Uterus (tissue), 4 donors: ENCODE measurements around the gene GRIP1. TPM values are rescaled to one million over a fixed set of nuclear protein-coding genes. Genes with fewer than 3 reads are reported as not detected.

Source experiments
- DNase-seq, 2 donors: peaks; one replicate each; pipeline ENCODE4 v3.0.0-alpha.2; 2019 to 2020
- H3K27ac ChIP-seq, 2 donors: fragments of 200-600 bp; sonication (generic); 1 replicate in 1 of 2; 2 replicates in 1 of 2; pipeline ENCODE4 v1.5.1; 2016 to 2018
- H3K27me3 ChIP-seq, 2 donors: fragments of 200-600 bp; sonication (generic); one replicate each; pipeline ENCODE4 v1.5.1; 2018 to 2019; ENCODE audit warnings: control low read depth in 1 of 2
- H3K36me3 ChIP-seq, 2 donors: fragments of 200-600 bp; sonication (generic); one replicate each; pipeline ENCODE4 v1.5.1; 2019; ENCODE audit warnings: control low read depth in 1 of 2
- H3K4me1 ChIP-seq, 2 donors: fragments of 200-600 bp; sonication (generic); one replicate each; pipeline ENCODE4 v1.5.1; 2018 to 2019; ENCODE audit warnings: control low read depth in 1 of 2
- H3K4me3 ChIP-seq, 2 donors: fragments of 200-600 bp; sonication (generic); 1 replicate in 1 of 2; 2 replicates in 1 of 2; pipeline ENCODE4 v1.5.1; 2018 to 2019; ENCODE audit warnings: mild to moderate bottlenecking in 1 of 2
- H3K9me3 ChIP-seq, 2 donors: fragments of 200-600 bp; sonication (generic); one replicate each; pipeline ENCODE4 v1.5.1; 2019; ENCODE audit warnings: control low read depth in 1 of 2
- POLR2A ChIP-seq, 2 donors: fragments of 450-650 bp; IDR thresholded peaks; one replicate each; pipeline ENCODE4 v1.6.1; 2016; ENCODE audit warnings: antibody characterized with exemption in 2 of 2, mild to moderate bottlenecking in 1 of 2, moderate library complexity in 1 of 2
- intact Hi-C: fragments of 100-400 bp; cut with DNase I; formaldehyde crosslinking; loops from one replicate; pipeline ENCODE4 v1.15.1; 2023; ENCODE audit warnings: low total_unique reads
- total RNA-seq, 4 donors: library from RNA; depleted of rRNA in 3 of 4; stranded (reverse); fragments of >200 nt in 3 of 4; gene quantifications; one replicate each; pipeline versions ENCODE4 v1.1.0 to v1.2.4, GENCODE V29; 2014 to 2023
- TF ChIP-seq, protein P1 (sequence below), 4 experiments: fragments of 200-600 bp in 2 of 4; fragments of 450-650 bp in 2 of 4; sonication (generic) in 2 of 4; IDR thresholded peaks; one replicate each; pipeline ENCODE4 v1.5.1; 2016 to 2019; ENCODE audit warnings: antibody characterized with exemption in 4 of 4, mild to moderate bottlenecking in 2 of 4, moderate library complexity in 1 of 4
- donor health status: DM: yes; HTN: yes; CAD: no.

The GRIP1 gene
- total RNA-seq, 4 donors from 2014 or later, result 6.4 to 74.8 (median 19.2) TPM; not detected in 1

DNA sequence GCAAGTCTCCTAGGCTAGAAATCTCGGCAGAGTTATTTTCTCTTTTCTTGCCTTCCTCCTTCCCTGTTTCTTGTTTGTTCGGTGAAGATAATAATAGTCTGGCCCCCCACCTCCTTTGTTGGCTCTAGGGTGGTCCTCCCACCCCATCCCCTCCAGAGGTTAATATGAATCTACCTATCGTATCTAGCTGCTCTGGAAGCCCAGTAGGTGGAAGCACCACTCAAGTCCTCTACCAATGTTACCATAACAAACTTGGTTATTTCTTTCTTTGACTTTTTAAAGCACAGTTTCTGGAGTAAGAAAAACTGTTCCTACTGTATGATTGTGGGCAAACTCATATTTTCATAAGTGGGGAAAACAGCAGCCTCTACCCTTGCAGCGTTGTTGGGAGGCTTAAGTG lies 19.7 kb upstream of the GRIP1 start:
- intact Hi-C loops, result no loop called here
- TF ChIP-seq POLR2A (IDR thresholded peaks at IDR 0.05), result no peak
- TF ChIP-seq, protein P1, sequence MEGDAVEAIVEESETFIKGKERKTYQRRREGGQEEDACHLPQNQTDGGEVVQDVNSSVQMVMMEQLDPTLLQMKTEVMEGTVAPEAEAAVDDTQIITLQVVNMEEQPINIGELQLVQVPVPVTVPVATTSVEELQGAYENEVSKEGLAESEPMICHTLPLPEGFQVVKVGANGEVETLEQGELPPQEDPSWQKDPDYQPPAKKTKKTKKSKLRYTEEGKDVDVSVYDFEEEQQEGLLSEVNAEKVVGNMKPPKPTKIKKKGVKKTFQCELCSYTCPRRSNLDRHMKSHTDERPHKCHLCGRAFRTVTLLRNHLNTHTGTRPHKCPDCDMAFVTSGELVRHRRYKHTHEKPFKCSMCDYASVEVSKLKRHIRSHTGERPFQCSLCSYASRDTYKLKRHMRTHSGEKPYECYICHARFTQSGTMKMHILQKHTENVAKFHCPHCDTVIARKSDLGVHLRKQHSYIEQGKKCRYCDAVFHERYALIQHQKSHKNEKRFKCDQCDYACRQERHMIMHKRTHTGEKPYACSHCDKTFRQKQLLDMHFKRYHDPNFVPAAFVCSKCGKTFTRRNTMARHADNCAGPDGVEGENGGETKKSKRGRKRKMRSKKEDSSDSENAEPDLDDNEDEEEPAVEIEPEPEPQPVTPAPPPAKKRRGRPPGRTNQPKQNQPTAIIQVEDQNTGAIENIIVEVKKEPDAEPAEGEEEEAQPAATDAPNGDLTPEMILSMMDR (IDR thresholded peaks at IDR 0.05), result no peak

DNA sequence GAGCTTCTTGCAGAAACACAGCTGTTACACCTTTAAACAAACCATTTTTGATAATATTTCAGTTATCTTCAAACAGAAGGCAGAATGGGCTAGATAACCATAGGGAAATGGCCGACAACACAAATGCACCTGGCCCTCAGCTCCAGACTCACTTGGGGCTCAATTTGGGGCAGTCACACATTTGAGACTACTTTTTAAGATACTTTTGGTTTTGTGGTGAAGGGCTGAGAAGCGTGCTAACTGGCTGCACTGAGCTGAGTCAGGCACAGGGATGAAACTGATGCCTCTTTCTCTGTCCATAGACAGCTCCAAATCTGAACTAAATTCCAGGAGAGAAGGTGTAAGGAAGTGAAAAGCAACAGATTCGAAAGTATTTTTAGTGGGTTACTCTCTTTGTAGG lies 18.5 kb upstream of the GRIP1 start:
- TF ChIP-seq, protein P1 (IDR thresholded peaks at IDR 0.05), result no peak
- TF ChIP-seq POLR2A (IDR thresholded peaks at IDR 0.05), result no peak
- Histone ChIP-seq H3K27me3 (no peaks in the 10 kb centered on the region), H3K36me3 (no peaks in the 10 kb centered on the region), H3K4me3 (no peak overlapping the region), H3K9me3 (no peaks in the 10 kb centered on the region), H3K27ac (no peak overlapping the region), H3K4me1 (no peaks in the 10 kb centered on the region)
- no peak for DNase-seq
- intact Hi-C loops, result no loop called here

More for the DNA sequence above, 19.7 kb upstream of the GRIP1 start:
- Histone ChIP-seq H3K36me3 (no peaks in the 10 kb centered on the region), H3K9me3 (no peaks in the 10 kb centered on the region), H3K4me1 (no peaks in the 10 kb centered on the region), H3K27ac (no peak overlapping the region), H3K27me3 (no peaks in the 10 kb centered on the region), H3K4me3 (no peak overlapping the region)
- DNase-seq, result no peak

DNA sequence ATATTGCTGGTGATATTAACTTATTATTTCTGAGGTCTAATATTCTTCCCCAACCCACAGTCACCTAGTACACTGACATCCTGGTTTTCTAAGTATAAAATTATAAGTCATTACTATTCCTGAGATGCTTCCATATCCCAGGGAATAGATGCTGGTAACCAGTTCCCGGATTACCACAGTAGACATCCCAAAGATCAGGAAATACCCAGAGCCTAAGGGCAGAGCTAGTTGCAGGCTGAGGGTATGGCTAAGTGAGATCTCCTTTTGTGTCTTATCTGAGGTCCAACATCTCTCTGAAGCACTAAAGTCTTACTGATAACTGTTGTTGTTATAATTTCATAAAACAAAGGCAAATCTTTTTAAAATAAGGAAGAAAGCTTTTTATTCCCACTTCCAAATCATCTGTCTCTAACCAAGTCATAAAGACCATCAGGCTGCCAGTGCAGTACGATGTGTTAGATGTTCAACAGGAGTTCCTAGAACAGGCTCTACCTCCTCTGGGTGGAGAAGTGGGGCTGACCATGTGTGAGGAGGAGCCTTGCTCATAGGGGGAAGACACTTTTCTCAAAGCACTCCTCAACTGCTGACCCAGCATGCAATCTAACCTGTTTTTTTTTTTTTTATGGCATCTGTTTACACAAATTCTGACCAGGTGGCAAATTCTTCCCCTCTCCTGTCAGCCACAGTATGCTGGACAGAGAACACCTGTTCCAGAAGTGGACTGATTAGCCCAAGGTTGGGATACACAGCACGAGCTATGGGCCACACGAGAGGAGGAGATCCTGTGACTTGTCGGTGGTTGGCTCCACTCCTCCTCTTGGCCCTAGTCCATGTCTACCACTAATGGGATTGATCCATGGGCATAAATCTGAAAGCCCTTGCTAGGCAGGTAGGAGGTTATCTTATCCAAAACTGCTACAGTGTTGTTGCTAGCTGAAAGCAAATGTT lies 16.1 kb upstream of the GRIP1 start:
- Histone ChIP-seq H3K27ac (no peak overlapping the region), H3K4me1 (no peaks in the 10 kb centered on the region), H3K27me3 (no peaks in the 10 kb centered on the region), H3K4me3 (no peak overlapping the region), H3K36me3 (no peaks in the 10 kb centered on the region), H3K9me3 (no peaks in the 10 kb centered on the region)
- intact Hi-C loops, result no loop called here
- no peak for DNase-seq
- TF ChIP-seq, protein P1 (IDR thresholded peaks at IDR 0.05), result no peak
- TF ChIP-seq POLR2A (IDR thresholded peaks at IDR 0.05), result no peak

DNA sequence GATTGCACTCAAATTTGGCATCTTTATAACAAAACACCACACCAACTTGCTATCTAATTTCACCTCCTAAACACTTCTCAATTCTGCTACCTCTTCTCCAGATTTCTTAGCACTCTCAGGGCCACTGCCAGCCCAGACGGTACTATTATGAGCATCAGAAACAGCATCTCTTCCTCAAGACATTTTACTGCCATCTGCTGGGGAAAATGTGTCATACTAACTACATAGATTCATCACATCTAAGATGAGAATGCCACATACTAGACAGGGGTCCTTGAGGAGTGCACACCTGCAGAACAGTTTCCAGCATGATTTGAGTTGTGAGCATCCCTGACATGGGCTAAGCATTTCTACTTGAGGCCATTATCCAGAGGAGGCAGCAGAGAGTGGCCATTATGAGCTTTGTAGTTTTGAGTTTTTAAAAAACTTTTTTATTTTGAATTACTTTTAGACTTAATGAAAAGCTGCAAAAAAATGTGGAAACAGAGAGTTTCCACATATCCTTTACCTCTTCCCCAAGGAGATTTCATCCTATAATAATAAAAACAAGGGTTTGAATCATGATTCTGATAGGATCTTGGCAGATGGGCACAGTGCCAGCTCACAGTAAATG lies 15.1 kb upstream of the GRIP1 start:
- H3K9me3 ChIP-seq, result no peaks in the 10 kb centered on the region
- no peaks in the 10 kb centered on the region for H3K36me3 ChIP-seq
- DNase-seq, result peak in 1 of 2 donors; percentile 15
- H3K27me3 ChIP-seq, result no peaks in the 10 kb centered on the region
- intact Hi-C loops, result no loop called here
- no peak overlapping the region for H3K27ac ChIP-seq
- TF ChIP-seq, protein P1 (IDR thresholded peaks at IDR 0.05), result peak; percentile 24 to 58 (median 47)
- no peak for TF ChIP-seq POLR2A (IDR thresholded peaks at IDR 0.05)
- H3K4me3 ChIP-seq, result no peak overlapping the region
- H3K4me1 ChIP-seq, result no peaks in the 10 kb centered on the region

DNA sequence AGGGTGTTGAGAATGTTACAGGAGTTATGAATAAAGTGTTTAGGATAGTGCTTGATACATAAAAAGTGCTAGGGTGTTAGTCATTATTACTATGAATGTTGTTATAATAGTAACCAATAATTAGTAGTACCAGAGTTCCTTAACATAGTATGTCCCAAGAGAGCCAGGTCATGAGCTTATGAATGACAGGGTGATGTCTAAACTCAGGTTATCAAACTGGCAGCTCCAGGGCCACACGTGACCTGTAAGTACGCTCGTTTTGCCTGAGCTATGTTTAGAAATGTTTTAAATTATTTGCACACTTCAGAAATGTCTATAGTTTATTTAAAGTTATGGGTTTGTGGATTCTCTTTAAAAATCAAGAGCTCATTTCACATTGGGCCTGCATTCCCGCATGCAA lies 14.1 kb upstream of the GRIP1 start:
- Histone ChIP-seq H3K9me3 (no peaks in the 10 kb centered on the region), H3K27me3 (no peaks in the 10 kb centered on the region), H3K27ac (no peak overlapping the region), H3K4me1 (no peaks in the 10 kb centered on the region), H3K4me3 (no peak overlapping the region), H3K36me3 (no peaks in the 10 kb centered on the region)
- intact Hi-C loops, result no loop called here
- no peak for TF ChIP-seq POLR2A (IDR thresholded peaks at IDR 0.05)
- TF ChIP-seq, protein P1 (IDR thresholded peaks at IDR 0.05), result no peak
- no peak for DNase-seq
